ENCODE data around the gene CDH23.

The CDH23 gene

GRCh38 chr10:71610651-71611050 is 213.9 kb downstream of the CDH23 start:
- DNase-seq: no peak

GRCh38 chr10:71611131-71611530 is 214.4 kb downstream of the CDH23 start:
- DNase-seq: no peak

GRCh38 chr10:71611709-71612422 is 215.1 kb downstream of the CDH23 start:
- DNase-seq: no peak

GRCh38 chr10:71613261-71613777 is 216.6 kb downstream of the CDH23 start:
- no peak for DNase-seq

GRCh38 chr10:71613877-71614276 is 217.2 kb downstream of the CDH23 start:
- no peak for DNase-seq

- no peak for DNase-seq
Measured at GRCh38 chr10:71614946-71615345, 218.2 kb downstream of the CDH23 start.

GRCh38 chr10:71615538-71616329 is 219.0 kb downstream of the CDH23 start:
- DNase-seq: no peak

GRCh38 chr10:71616817-71617654 is 220.3 kb downstream of the CDH23 start:
- DNase-seq: no peak

- DNase-seq: no peak
Measured at GRCh38 chr10:71618176-71618575, 221.5 kb downstream of the CDH23 start.

- DNase-seq: no peak
Measured at GRCh38 chr10:71618598-71618997, 221.9 kb downstream of the CDH23 start.

- DNase-seq: no peak
Measured at GRCh38 chr10:71620642-71621041, 223.9 kb downstream of the CDH23 start.

- DNase-seq: no peak
Measured at GRCh38 chr10:71621231-71622153, 224.8 kb downstream of the CDH23 start.

- no peak for DNase-seq
Measured at GRCh38 chr10:71622154-71622526, 225.4 kb downstream of the CDH23 start.

GRCh38 chr10:71622616-71623015 is 225.9 kb downstream of the CDH23 start:
- DNase-seq: no peak

GRCh38 chr10:71623098-71623985 is 226.6 kb downstream of the CDH23 start:
- DNase-seq: no peak

- no peak for DNase-seq
Measured at GRCh38 chr10:71623986-71624291, 227.2 kb downstream of the CDH23 start.

GRCh38 chr10:71625445-71626175 is 228.9 kb downstream of the CDH23 start:
- no peak for DNase-seq

GRCh38 chr10:71627230-71627939 is 230.7 kb downstream of the CDH23 start:
- no peak for DNase-seq

- no peak for DNase-seq
Measured at GRCh38 chr10:71627956-71628355, 231.2 kb downstream of the CDH23 start.

GRCh38 chr10:71629131-71629530 is 232.4 kb downstream of the CDH23 start:
- DNase-seq: no peak

All from cerebellar nuclear complex (tissue), 1 donor.